HEK293 (cell line): Measurements from ENCODE around the gene ELOVL6.

Experiments used
- HOXA7 ChIP-seq: sonication (generic); formaldehyde crosslinking; IDR thresholded peaks from 2 replicates; pipeline ENCODE4 v1.8.1; 2022; ENCODE audit warnings: missing genetic modification reagents, borderline replicate concordance
- KLF10 ChIP-seq: fragments of 450-650 bp; IDR thresholded peaks from 2 replicates; pipeline ENCODE4 v1.5.1; 2018; ENCODE audit warnings: missing biosample characterization, mild to moderate bottlenecking, missing genetic modification characterization
- KLF7 ChIP-seq: fragments of 450-650 bp; formaldehyde crosslinking; IDR thresholded peaks from 2 replicates; pipeline ENCODE4 v1.5.1; 2016; ENCODE audit warnings: missing biosample characterization, missing genetic modification characterization, borderline replicate concordance
- YY1 ChIP-seq: fragments of 450-650 bp; formaldehyde crosslinking; IDR thresholded peaks from 2 replicates; pipeline ENCODE4 v1.5.1; 2018; ENCODE audit warnings: missing biosample characterization, missing genetic modification characterization
- ZNF132 ChIP-seq: fragments of 450-650 bp; formaldehyde crosslinking; IDR thresholded peaks from 2 replicates; pipeline ENCODE4 v1.5.1; 2017; ENCODE audit warnings: missing biosample characterization, missing genetic modification characterization, borderline replicate concordance
- ZNF211 ChIP-seq: fragments of 450-650 bp; formaldehyde crosslinking; IDR thresholded peaks from 2 replicates; pipeline ENCODE4 v1.5.1; 2016; ENCODE audit warnings: low read depth, missing biosample characterization, missing genetic modification characterization
- ZNF292 ChIP-seq: fragments of 450-650 bp; formaldehyde crosslinking; IDR thresholded peaks from 2 replicates; pipeline ENCODE4 v1.5.1; 2016; ENCODE audit warnings: low read depth, missing biosample characterization, missing genetic modification characterization, borderline replicate concordance
- ZNF350 ChIP-seq: fragments of 450-650 bp; formaldehyde crosslinking; IDR thresholded peaks from 2 replicates; pipeline ENCODE4 v1.5.0; 2017; ENCODE audit warnings: missing biosample characterization, mild to moderate bottlenecking, missing genetic modification characterization
- ZNF394 ChIP-seq: fragments of 450-650 bp; formaldehyde crosslinking; IDR thresholded peaks from 2 replicates; pipeline ENCODE4 v1.5.1; 2016; ENCODE audit warnings: missing biosample characterization, missing genetic modification characterization, mild to moderate bottlenecking, moderate library complexity, borderline replicate concordance
- ZNF510 ChIP-seq: fragments of 450-650 bp; formaldehyde crosslinking; IDR thresholded peaks from 2 replicates; pipeline ENCODE4 v1.5.1; 2018; ENCODE audit warnings: mild to moderate bottlenecking, missing genetic modification characterization, missing biosample characterization; ENCODE audit not compliant: insufficient replicate concordance
- ZNF514 ChIP-seq: fragments of 450-650 bp; formaldehyde crosslinking; IDR thresholded peaks from 2 replicates; pipeline ENCODE4 v1.5.1; 2016; ENCODE audit warnings: missing biosample characterization, missing genetic modification characterization
- ZNF521 ChIP-seq: fragments of 450-650 bp; formaldehyde crosslinking; IDR thresholded peaks from 2 replicates; pipeline ENCODE4 v1.5.1; 2017; ENCODE audit warnings: missing biosample characterization, mild to moderate bottlenecking, missing genetic modification characterization
- ZNF560 ChIP-seq: fragments of 450-650 bp; formaldehyde crosslinking; IDR thresholded peaks from 2 replicates; pipeline ENCODE4 v1.5.1; 2017; ENCODE audit warnings: missing biosample characterization, missing genetic modification characterization, borderline replicate concordance
- ZNF596 ChIP-seq: fragments of 450-650 bp; IDR thresholded peaks from 2 replicates; pipeline ENCODE4 v1.5.0; 2018; ENCODE audit warnings: missing biosample characterization, mild to moderate bottlenecking, missing genetic modification characterization, moderate library complexity
- ZNF623 ChIP-seq: fragments of 450-650 bp; formaldehyde crosslinking; IDR thresholded peaks from 2 replicates; pipeline ENCODE4 v1.5.1; 2016; ENCODE audit warnings: missing biosample characterization, missing genetic modification characterization
- ZNF677 ChIP-seq: fragments of 450-650 bp; IDR thresholded peaks from 2 replicates; pipeline ENCODE4 v1.5.0; 2018; ENCODE audit warnings: missing biosample characterization, mild to moderate bottlenecking, missing genetic modification characterization, moderate library complexity
- ZNF768 ChIP-seq: fragments of 450-650 bp; formaldehyde crosslinking; IDR thresholded peaks from 2 replicates; pipeline ENCODE4 v1.5.1; 2018; ENCODE audit warnings: missing biosample characterization, mild to moderate bottlenecking, missing genetic modification characterization
- ZNF777 ChIP-seq: fragments of 450-650 bp; formaldehyde crosslinking; IDR thresholded peaks from 2 replicates; pipeline ENCODE4 v1.5.1; 2017; ENCODE audit warnings: missing biosample characterization, missing genetic modification characterization, borderline replicate concordance
- TF ChIP-seq, protein P1 (sequence below): fragments of 450-650 bp; formaldehyde crosslinking; IDR thresholded peaks from 2 replicates; pipeline ENCODE4 v1.5.0; 2017; ENCODE audit warnings: missing biosample characterization, missing genetic modification characterization, borderline replicate concordance
- TF ChIP-seq, protein P2 (sequence below): IDR thresholded peaks from 2 replicates; pipeline ENCODE4 v1.6.1; 2011; ENCODE audit warnings: mild to moderate bottlenecking, low read depth, low read length, borderline replicate concordance
- TF ChIP-seq, protein P3 (sequence below): fragments of 450-650 bp; formaldehyde crosslinking; IDR thresholded peaks from 2 replicates; pipeline ENCODE4 v1.5.1; 2016; ENCODE audit warnings: missing biosample characterization, missing genetic modification characterization, low read depth
- TF ChIP-seq, protein P4 (sequence below): fragments of 450-650 bp; formaldehyde crosslinking; IDR thresholded peaks from 2 replicates; pipeline ENCODE4 v1.5.1; 2016; ENCODE audit warnings: missing biosample characterization, missing genetic modification characterization
- TF ChIP-seq, protein P5 (sequence below): fragments of 450-650 bp; formaldehyde crosslinking; IDR thresholded peaks from 2 replicates; pipeline ENCODE4 v1.5.1; 2016; ENCODE audit warnings: missing biosample characterization, missing genetic modification characterization
- TF ChIP-seq, protein P6 (sequence below): fragments of 450-650 bp; formaldehyde crosslinking; IDR thresholded peaks from 2 replicates; pipeline ENCODE4 v1.5.1; 2016; ENCODE audit warnings: missing biosample characterization, missing genetic modification characterization
- TF ChIP-seq, protein P7 (sequence below): fragments of 450-650 bp; formaldehyde crosslinking; IDR thresholded peaks from 2 replicates; pipeline ENCODE4 v1.5.1; 2016; ENCODE audit warnings: missing biosample characterization, missing genetic modification characterization

ELOVL6 gene

DNA sequence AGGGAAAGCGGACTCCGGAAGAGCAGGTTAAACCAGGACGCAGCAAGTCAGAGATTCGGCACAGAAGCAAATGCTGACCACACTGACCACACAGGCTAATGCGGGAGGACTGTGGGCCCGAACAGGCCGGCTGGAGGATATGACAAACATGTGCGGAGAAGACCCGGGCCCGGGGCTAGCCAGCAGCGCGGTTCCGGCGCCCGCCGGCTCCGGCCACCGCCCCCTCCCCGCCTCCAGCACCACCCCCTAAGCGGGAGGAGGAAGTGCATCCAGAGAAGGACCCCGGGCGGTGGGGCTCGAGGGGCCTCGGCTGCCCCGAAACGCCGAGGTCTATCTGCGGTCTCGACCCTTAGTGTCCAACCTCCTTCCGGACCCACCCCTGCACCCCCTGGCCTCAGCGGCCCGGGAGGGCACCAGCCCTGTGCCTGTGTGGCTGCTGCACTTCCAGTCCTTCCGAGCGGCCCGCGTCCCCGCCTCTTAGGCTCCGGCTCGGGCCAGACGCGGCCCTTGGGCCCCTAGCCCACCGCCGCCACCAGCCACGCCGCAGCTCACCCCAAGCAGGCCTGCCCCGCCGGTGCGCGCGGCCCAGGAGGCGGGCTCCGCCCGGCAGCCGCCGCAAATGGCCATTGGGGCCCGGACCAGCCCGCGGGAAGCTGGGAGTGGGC, 2.1 kb downstream of the ELOVL6 start (continued):
- TF ChIP-seq, protein P1, sequence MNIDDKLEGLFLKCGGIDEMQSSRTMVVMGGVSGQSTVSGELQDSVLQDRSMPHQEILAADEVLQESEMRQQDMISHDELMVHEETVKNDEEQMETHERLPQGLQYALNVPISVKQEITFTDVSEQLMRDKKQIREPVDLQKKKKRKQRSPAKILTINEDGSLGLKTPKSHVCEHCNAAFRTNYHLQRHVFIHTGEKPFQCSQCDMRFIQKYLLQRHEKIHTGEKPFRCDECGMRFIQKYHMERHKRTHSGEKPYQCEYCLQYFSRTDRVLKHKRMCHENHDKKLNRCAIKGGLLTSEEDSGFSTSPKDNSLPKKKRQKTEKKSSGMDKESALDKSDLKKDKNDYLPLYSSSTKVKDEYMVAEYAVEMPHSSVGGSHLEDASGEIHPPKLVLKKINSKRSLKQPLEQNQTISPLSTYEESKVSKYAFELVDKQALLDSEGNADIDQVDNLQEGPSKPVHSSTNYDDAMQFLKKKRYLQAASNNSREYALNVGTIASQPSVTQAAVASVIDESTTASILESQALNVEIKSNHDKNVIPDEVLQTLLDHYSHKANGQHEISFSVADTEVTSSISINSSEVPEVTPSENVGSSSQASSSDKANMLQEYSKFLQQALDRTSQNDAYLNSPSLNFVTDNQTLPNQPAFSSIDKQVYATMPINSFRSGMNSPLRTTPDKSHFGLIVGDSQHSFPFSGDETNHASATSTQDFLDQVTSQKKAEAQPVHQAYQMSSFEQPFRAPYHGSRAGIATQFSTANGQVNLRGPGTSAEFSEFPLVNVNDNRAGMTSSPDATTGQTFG (tag by site-specific recombination), result no peak
- TF ChIP-seq, protein P2, sequence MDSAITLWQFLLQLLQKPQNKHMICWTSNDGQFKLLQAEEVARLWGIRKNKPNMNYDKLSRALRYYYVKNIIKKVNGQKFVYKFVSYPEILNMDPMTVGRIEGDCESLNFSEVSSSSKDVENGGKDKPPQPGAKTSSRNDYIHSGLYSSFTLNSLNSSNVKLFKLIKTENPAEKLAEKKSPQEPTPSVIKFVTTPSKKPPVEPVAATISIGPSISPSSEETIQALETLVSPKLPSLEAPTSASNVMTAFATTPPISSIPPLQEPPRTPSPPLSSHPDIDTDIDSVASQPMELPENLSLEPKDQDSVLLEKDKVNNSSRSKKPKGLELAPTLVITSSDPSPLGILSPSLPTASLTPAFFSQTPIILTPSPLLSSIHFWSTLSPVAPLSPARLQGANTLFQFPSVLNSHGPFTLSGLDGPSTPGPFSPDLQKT, result no peak
- TF ChIP-seq ZNF521 (tag by site-specific recombination), result no peak
- TF ChIP-seq ZNF596, result no peak
- TF ChIP-seq ZNF211 (tag by site-specific recombination), result no peak
- TF ChIP-seq, protein P3, sequence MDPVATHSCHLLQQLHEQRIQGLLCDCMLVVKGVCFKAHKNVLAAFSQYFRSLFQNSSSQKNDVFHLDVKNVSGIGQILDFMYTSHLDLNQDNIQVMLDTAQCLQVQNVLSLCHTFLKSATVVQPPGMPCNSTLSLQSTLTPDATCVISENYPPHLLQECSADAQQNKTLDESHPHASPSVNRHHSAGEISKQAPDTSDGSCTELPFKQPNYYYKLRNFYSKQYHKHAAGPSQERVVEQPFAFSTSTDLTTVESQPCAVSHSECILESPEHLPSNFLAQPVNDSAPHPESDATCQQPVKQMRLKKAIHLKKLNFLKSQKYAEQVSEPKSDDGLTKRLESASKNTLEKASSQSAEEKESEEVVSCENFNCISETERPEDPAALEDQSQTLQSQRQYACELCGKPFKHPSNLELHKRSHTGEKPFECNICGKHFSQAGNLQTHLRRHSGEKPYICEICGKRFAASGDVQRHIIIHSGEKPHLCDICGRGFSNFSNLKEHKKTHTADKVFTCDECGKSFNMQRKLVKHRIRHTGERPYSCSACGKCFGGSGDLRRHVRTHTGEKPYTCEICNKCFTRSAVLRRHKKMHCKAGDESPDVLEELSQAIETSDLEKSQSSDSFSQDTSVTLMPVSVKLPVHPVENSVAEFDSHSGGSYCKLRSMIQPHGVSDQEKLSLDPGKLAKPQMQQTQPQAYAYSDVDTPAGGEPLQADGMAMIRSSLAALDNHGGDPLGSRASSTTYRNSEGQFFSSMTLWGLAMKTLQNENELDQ, result no peak
- TF ChIP-seq ZNF510 (tag by site-specific recombination), result no peak
- no peak for TF ChIP-seq ZNF514
- no peak for TF ChIP-seq ZNF560
- no peak for TF ChIP-seq ZNF777 (tag by site-specific recombination)
- no peak for TF ChIP-seq ZNF132 (tag by site-specific recombination)
- no peak for TF ChIP-seq ZNF677
- no peak for TF ChIP-seq HOXA7 (CRISPR knock-in tag)
- no peak for TF ChIP-seq ZNF623 (tag by site-specific recombination)
- TF ChIP-seq, protein P4, sequence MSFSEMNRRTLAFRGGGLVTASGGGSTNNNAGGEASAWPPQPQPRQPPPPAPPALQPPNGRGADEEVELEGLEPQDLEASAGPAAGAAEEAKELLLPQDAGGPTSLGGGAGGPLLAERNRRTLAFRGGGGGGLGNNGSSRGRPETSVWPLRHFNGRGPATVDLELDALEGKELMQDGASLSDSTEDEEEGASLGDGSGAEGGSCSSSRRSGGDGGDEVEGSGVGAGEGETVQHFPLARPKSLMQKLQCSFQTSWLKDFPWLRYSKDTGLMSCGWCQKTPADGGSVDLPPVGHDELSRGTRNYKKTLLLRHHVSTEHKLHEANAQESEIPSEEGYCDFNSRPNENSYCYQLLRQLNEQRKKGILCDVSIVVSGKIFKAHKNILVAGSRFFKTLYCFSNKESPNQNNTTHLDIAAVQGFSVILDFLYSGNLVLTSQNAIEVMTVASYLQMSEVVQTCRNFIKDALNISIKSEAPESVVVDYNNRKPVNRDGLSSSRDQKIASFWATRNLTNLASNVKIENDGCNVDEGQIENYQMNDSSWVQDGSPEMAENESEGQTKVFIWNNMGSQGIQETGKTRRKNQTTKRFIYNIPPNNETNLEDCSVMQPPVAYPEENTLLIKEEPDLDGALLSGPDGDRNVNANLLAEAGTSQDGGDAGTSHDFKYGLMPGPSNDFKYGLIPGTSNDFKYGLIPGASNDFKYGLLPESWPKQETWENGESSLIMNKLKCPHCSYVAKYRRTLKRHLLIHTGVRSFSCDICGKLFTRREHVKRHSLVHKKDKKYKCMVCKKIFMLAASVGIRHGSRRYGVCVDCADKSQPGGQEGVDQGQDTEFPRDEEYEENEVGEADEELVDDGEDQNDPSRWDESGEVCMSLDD, result no peak
- no peak for TF ChIP-seq ZNF292 (tag by site-specific recombination)
- no peak for TF ChIP-seq ZNF394 (tag by site-specific recombination)
- peak; percentile 96 for TF ChIP-seq KLF10 (tag by site-specific recombination)
- TF ChIP-seq, protein P5, sequence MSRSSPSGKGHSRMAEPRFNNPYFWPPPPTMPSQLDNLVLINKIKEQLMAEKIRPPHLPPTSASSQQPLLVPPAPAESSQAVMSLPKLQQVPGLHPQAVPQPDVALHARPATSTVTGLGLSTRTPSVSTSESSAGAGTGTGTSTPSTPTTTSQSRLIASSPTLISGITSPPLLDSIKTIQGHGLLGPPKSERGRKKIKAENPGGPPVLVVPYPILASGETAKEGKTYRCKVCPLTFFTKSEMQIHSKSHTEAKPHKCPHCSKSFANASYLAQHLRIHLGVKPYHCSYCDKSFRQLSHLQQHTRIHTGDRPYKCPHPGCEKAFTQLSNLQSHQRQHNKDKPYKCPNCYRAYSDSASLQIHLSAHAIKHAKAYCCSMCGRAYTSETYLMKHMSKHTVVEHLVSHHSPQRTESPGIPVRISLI (tag by site-specific recombination), result no peak
- TF ChIP-seq KLF7 (tag by site-specific recombination), result no peak
- no peak for TF ChIP-seq ZNF768 (tag by site-specific recombination)
- TF ChIP-seq ZNF350 (tag by site-specific recombination), result no peak
- TF ChIP-seq, protein P6, sequence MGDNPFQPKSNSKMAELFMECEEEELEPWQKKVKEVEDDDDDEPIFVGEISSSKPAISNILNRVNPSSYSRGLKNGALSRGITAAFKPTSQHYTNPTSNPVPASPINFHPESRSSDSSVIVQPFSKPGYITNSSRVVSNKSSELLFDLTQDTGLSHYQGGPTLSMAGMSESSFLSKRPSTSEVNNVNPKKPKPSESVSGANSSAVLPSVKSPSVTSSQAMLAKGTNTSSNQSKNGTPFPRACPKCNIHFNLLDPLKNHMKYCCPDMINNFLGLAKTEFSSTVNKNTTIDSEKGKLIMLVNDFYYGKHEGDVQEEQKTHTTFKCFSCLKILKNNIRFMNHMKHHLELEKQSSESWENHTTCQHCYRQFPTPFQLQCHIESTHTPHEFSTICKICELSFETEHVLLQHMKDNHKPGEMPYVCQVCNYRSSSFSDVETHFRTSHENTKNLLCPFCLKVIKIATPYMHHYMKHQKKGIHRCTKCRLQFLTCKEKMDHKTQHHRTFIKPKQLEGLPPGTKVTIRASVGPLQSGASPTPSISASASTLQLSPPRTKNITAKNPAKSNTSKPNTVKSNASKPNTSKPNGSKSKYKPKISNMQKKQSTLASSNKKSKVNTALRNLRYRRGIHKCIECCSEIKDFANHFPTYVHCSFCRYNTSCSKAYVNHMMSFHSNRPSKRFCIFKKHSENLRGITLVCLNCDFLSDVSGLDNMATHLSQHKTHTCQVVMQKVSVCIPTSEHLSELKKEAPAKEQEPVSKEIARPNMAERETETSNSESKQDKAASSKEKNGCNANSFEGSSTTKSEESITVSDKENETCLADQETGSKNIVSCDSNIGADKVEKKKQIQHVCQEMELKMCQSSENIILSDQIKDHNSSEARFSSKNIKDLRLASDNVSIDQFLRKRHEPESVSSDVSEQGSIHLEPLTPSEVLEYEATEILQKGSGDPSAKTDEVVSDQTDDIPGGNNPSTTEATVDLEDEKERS (tag by site-specific recombination), result no peak
- TF ChIP-seq, protein P7, sequence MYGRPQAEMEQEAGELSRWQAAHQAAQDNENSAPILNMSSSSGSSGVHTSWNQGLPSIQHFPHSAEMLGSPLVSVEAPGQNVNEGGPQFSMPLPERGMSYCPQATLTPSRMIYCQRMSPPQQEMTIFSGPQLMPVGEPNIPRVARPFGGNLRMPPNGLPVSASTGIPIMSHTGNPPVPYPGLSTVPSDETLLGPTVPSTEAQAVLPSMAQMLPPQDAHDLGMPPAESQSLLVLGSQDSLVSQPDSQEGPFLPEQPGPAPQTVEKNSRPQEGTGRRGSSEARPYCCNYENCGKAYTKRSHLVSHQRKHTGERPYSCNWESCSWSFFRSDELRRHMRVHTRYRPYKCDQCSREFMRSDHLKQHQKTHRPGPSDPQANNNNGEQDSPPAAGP (tag by site-specific recombination), result no peak
- peak; percentile 18; the same call in 1 of the 2 replicates for TF ChIP-seq YY1
